Hypothalamus (tissue), 51 donors: Measurements from ENCODE around the gene KCNAB1.
"Not testable (repeated sequence)": the region's sequence is repeated elsewhere in the genome, so short reads cannot be mapped to it uniquely, and the experiment has no call there.

Experiments
- DNase-seq, 51 donors: peaks; one replicate each; lab custom pipeline; 2025; lab: John Stamatoyannopoulos, UW

Gene KCNAB1

DNA sequence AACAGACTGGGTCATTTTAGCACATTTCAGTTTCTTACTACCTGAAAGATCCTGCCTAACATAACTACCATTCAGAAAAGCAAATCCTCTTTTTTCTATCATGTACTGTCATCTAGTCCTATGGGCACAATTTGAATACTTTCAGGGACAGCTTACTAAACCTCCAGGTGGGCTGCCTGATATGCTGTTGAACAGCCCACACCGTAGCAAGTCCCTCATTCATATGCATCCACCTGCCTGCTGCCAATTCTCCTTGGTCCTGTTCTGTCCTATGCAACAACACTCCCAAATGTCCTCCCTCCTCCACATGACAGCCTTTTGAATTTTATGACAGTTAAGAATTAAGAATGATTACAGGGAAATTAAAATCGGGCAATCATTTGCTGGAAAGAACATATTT lies 137.9 kb downstream of the KCNAB1 start:
- DNase-seq = no peak

DNA sequence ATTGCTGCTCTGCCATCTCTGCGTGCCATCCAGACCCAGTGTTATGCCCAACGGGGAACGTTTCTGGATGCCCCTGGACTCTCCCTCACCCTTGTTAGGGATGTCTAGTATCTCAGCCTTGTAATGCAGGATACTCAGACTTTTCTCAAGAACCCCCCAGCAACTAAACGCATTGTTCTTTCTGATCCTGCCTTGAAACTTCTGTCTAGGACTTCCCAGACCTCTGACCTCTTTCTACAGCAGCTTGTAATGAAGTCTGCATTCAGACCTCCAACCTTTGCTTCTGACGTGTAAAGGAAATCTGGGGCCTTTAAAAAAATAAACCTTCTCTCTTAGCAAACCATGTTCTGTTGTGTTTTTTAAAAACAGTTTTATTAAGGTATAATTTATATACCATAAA lies 139.5 kb downstream of the KCNAB1 start:
- DNase-seq = no peak

GRCh38 chr3:156260331-156260730 lies 140.0 kb downstream of the KCNAB1 start:
- DNase-seq = no peak

GRCh38 chr3:156264771-156265170 lies 144.4 kb downstream of the KCNAB1 start:
- DNase-seq = no peak

- DNase-seq = no peak
These were observed 151.1 kb downstream of the KCNAB1 start for GRCh38 chr3:156271508-156271907.

- no peak for DNase-seq
These were observed 151.8 kb downstream of the KCNAB1 start for GRCh38 chr3:156271995-156272719.

DNA sequence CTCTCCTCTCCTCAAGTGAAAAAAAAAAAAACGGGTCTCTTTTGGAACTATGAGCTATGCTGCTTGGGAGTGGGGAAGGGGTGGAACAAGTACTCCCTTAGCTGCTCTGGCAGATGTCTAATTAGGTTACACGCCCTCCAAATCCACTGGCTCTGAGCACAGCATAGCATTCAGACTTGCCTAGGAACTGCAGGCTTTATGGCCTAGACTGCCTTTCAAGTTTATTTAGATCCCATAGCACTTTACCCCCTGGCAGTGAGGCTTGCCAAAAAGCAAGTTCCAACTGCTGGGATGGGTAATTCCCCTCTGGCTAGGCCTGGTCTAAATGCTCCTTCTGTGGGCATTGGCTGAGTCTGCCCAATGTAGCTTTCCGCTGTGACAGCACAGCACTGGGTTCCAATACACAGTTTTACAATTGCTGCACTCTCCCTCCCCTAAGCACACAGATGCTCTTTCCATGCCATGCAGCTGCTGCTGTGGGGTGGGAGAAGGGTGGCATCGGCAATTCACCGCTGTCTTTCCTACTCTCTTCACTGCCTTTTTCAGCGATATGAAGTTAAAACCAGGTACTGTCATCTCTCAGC lies 152.8 kb downstream of the KCNAB1 start:
- DNase-seq = peak in 3 of 51 donors; percentile 17 to 75 (median 20)

DNA sequence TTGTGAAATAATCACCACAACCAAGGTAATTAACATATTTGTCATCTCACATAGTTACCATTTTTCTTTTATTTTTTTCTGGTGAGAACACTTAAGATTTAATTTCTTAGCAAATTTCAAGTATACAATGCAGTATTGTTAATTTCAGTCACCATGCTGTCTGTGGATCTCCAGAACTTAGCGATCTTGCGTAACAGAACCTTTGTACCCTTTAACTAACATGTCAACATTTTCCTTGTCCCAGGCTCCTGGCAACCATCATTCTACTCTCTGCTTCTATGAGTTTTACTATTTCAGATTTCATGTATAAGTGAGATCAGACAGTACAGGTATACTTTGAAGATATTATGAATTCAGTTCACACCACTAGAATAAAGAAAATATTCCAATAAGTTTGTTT lies 154.4 kb downstream of the KCNAB1 start:
- DNase-seq = no peak

DNA sequence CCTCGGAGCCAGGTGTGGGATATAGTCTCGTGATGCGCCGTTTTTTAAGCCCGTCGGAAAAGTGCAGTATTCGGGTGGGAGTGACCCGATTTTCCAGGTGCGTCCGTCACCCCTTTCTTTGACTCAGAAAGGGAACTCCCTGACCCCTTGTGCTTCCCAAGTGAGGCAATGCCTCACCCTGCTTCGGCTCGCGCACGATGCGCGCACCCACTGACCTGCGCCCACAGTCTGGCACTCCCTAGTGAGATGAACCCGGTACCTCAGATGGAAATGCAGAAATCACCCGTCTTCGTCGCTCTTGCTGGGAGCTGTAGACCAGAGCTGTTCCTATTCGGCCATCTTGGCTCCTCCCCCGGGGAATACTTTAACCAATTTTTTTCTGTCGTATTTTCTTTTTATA lies 164.3 kb downstream of the KCNAB1 start:
- DNase-seq = not testable (repeated sequence)

DNA sequence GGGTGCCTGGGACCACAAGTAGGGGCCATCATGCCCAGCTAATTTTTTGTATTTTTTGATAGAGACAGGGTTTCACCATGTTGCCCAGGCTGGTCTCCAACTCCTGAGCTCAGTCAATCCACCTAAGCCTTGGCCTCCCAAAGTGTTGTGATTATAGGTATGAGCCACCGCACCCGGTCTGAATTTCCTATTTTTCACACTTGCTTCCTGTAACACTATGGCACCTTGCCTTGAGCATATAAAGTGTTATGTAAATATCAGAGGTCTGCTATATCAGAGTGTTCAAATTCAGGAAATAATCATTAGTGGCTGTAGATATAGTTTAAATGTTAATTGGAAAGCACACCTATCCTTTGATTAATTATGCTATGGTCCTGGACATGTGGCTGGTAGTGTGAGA lies 165.2 kb downstream of the KCNAB1 start:
- DNase-seq = no peak

GRCh38 chr3:156290924-156291271 lies 170.5 kb downstream of the KCNAB1 start:
- peak in 10 of 51 donors; percentile 4 to 81 (median 54) for DNase-seq

- DNase-seq = peak in 27 of 51 donors; percentile 5 to 81 (median 31)
These were observed 171.1 kb downstream of the KCNAB1 start for GRCh38 chr3:156291272-156292123.

DNA sequence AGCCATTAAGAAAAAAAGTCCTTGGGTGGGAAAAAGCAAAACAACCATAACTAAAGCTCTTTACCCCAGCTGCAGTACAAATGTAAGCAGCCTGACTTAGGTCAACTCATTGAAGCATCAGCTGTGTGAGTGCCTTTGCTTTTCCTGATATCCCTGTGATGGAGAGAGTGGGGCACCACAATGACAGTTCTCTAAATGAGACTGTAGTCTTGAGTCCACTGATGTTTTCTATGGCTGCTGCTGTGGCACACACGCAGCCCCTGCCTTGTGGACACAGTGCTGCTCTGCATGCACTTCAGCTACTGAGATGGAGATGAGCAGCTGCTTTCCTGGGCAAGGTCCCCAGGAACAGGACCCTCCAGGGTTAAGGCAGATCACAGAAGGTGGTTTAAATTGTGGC lies 173.2 kb downstream of the KCNAB1 start:
- peak in 1 of 51 donors; percentile 31 for DNase-seq

GRCh38 chr3:156297582-156297981 lies 177.2 kb downstream of the KCNAB1 start:
- DNase-seq = peak in 1 of 51 donors; percentile 23

- DNase-seq = peak in 1 of 51 donors; percentile 25
These were observed 177.6 kb downstream of the KCNAB1 start for GRCh38 chr3:156298014-156298413.

GRCh38 chr3:156298938-156299337 lies 178.6 kb downstream of the KCNAB1 start:
- DNase-seq = peak in 21 of 51 donors; percentile 2 to 34 (median 17)

GRCh38 chr3:156299569-156299968 lies 179.2 kb downstream of the KCNAB1 start:
- no peak for DNase-seq

DNA sequence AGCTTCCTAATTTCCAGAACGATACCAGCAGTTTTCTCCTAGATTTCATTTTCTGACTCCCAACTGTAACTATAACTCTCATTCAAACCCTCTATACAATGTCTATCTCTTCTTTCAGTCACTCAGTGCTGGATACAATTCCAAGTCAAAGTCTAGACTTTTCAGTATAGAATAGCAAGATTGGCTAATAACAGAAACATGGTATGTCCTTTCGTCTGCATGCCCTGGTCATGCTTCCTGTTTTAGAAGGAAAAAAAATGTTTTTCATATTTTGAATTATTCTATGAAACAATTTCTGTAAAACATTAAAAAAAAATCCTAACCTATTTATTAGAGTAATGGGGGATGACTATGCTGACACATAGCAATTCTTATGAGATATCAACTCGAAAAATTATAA lies 180.0 kb downstream of the KCNAB1 start:
- DNase-seq = no peak

DNA sequence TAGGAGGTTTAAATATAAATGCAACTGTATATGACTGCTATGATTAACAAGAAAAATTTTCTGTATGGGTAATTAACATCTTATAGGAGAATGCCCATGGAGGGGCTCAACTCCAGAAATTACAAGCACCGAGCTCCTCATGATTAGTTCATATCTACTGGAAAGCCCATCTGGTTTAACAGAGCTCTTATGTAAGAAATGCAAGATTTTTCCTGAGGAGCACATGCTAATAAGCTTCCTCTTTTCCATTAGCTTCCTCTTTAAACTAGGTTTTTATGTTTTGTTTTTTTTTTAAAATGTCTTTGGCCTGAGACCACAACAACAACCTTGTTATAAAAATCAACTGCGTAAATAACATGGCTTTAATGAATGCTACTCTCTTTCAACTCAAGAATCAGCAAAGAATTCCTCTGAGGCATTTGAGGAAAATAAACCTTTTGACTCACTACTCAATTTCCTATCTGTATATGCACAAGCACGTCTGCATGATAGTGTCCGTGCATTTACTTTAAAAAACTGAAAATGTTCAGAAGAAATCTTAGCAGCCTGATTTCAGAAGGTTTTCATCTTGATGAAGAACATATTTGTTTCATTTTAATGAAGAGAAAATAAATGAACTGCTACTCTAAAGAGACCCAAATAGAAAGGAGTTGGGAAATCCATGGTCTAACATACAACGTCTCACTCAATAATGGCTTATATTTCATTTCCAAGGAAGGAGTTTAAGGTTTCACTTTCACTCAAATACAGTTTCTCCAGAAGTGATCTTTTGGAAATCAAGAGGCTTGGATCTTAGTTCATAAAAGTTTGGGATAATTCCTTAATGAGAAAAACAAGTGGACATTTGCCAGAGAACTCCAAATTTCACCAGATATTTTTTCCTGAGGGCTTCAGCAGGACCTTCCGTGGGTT lies 180.8 kb downstream of the KCNAB1 start:
- DNase-seq = no peak

DNA sequence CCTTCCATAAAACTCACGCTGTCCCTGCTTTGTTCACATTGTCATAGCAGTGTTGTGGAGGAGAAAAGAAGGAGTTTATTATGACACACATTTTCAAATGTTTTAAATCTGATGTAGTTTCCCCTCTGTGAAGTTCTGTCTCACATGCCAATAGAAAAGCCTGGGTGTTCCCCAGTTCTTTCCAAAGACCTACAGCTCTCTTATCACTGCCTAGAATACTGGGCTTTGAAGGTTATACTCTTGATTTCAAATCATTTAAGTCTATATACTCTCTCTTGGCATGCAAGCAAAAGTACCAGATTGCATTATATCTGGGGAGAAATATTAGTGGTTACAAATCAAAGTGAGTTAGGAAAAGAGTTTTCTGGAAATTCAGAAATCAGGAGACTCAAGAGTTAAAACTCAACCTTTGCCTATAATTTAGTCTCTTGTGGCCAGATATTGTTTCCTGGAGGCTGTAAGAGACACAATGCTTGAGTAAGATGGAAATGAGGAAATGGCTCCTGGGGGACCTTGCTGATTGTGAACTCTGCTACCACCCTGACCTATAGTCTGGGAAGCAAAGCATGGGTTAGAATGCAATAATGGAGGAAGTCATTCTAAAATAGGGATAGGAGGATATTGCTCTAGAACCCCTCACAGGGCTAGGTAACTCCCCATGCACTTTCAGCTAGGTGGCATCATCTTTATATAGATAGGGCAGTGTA lies 182.8 kb downstream of the KCNAB1 start:
- DNase-seq = no peak
